HL-60/S4 treated with retinoic acid at 250 ng/mL for 4 days and 3 days (cell line): ENCODE data around the gene ADSL.

Experiments used
- in situ Hi-C: fragments of 300-500 bp; cut with MboI; formaldehyde crosslinking; loops from 2 replicates; pipeline ENCODE4 v1.7.0; 2022; ENCODE audit warnings: low sequenced_read_pairs

Gene ADSL

GRCh38 chr22:40433416-40434090, 87.3 kb downstream of the ADSL start:
- in situ Hi-C loops = no loop called here

GRCh38 chr22:40434106-40434505, 87.8 kb downstream of the ADSL start:
- in situ Hi-C loops = no loop called here

GRCh38 chr22:40434745-40435144, 88.4 kb downstream of the ADSL start:
- in situ Hi-C loops = no loop called here

GRCh38 chr22:40436505-40437431, 90.5 kb downstream of the ADSL start:
- in situ Hi-C loops = no loop called here
